Adrenal gland (tissue), 12 donors: ENCODE measurements around the gene KRT76. TPM values are rescaled to one million over a fixed set of nuclear protein-coding genes. Genes with fewer than 3 reads are reported as not detected.

Experiments used
- DNase-seq, 7 donors: peaks; one replicate each; pipeline ENCODE4 v3.0.0-alpha.2; 2019 to 2020
- H3K27ac ChIP-seq, 5 donors: fragments of 200-600 bp; sonication (generic) in 4 of 5; 1 replicate in 3 of 5; 2 replicates in 2 of 5; pipeline versions ENCODE4 v1.5.1 to v1.8.0; 2016 to 2020; ENCODE audit warnings: mild to moderate bottlenecking in 1 of 5
- H3K27me3 ChIP-seq: fragments of 200-600 bp; 2 replicates; pipeline ENCODE4 v1.8.0; 2021
- H3K36me3 ChIP-seq, 2 donors: fragments of 200-600 bp; replicated peaks in 1 of 2; 1 replicate in 1 of 2; 2 replicates in 1 of 2; pipeline versions ENCODE4 v1.5.1 to v1.8.0; 2018 to 2022
- H3K4me1 ChIP-seq, 2 donors: fragments of 200-600 bp; replicated peaks in 1 of 2; 1 replicate in 1 of 2; 2 replicates in 1 of 2; pipeline versions ENCODE4 v1.5.1 to v1.8.0; 2018 to 2021
- H3K4me3 ChIP-seq, 4 donors: fragments of 200-600 bp; sonication (generic) in 3 of 4; one replicate each; pipeline ENCODE4 v1.5.1; 2016 to 2018
- H3K9me3 ChIP-seq, 3 donors: fragments of 200-600 bp; sonication (generic) in 1 of 3; replicated peaks in 1 of 3; 1 replicate in 2 of 3; 2 replicates in 1 of 3; pipeline versions ENCODE4 v1.5.1 to v1.8.0; 2016 to 2021
- CTCF ChIP-seq, 6 experiments: fragments of 450-650 bp in 4 of 6; fragments of 200-600 bp in 2 of 6; sonication (generic) in 1 of 6; IDR thresholded peaks; 1 replicate in 5 of 6; 2 replicates in 1 of 6; pipeline versions ENCODE4 v1.5.1 to v1.8.0; 2016 to 2021; ENCODE audit warnings: antibody characterized with exemption in 6 of 6, mild to moderate bottlenecking in 2 of 6, moderate library complexity in 1 of 6
- POLR2A ChIP-seq, 2 donors: fragments of 450-650 bp; IDR thresholded peaks; one replicate each; pipeline ENCODE4 v1.6.1; 2017; ENCODE audit warnings: antibody characterized with exemption in 2 of 2, mild to moderate bottlenecking in 2 of 2, moderate library complexity in 1 of 2
- WGBS, 4 donors: extraction: QIAGEN DNeasy Blood & Tissue Kit in 2 of 4; methylation state at CpG; one replicate each; pipeline versions ENCODE4 v1.1.5 to v1.1.7; 2013 to 2017; 5-methylcytosine and 5-hydroxymethylcytosine counted together
- intact Hi-C, 2 donors: fragments of 100-400 bp; cut with DNase I; formaldehyde crosslinking; loops; one replicate each; pipeline versions ENCODE4 v1.14.1 to v1.15.0; 2022 to 2023
- polyA plus RNA-seq, 3 donors: library from polyadenylated mRNA; stranded (reverse); fragments of 200-250 nt in 2 of 3; fragments of 350-450 nt in 1 of 3; fragmentation: Illumina TruSeq in 1 of 3; extraction: RNeasy Lipid Tissue Mini Kit (QIAGEN cat#74804) in 1 of 3; gene quantifications; one replicate each; pipeline ENCODE4 v1.2.3, GENCODE V29; 2013 to 2014
- total RNA-seq, 9 donors: library from RNA; depleted of rRNA in 4 of 9; stranded (reverse); fragments of >200 nt in 4 of 9; fragments of 120-200 nt in 1 of 9; fragmentation: NEBNext Ultra II Directional in 1 of 9; extraction: Animal tissue kit (Norgen Biotek cat#: 25700) in 1 of 9; gene quantifications; one replicate each; pipeline versions ENCODE4 v1.1.0 to v1.2.4, GENCODE V29; 2013 to 2023
- donor health status: healthy with polysubstance abuse.
- donor health status: Bipolar disorder and iron deficiency.
- donor health status: DM: yes; HTN: yes; CAD: no.
- donor health status: DM: no; HTN: no; CAD: no.
- donor health status: DM: no; HTN: no; CAD: no.
- donor health status: DM: yes; HTN: yes; CAD: no.

KRT76 gene
- total and polyA plus RNA-seq, 12 donors, result not detected

- H3K4me1 ChIP-seq, result no peaks in the 10 kb centered on the region
- no peak overlapping the region for H3K27ac ChIP-seq
- no peak for TF ChIP-seq CTCF (IDR thresholded peaks at IDR 0.05)
- TF ChIP-seq POLR2A (IDR thresholded peaks at IDR 0.05), result no peak
- intact Hi-C loops, result no loop called here
- H3K27me3 ChIP-seq, result peaks cover 17% of the 10 kb centered on the region
- H3K4me3 ChIP-seq, result no peak overlapping the region
- 52 to 65% (median 59%) methylated on average over 11 to 19 of the region's 19 CpGs for WGBS, 4 donors
- H3K9me3 ChIP-seq, result no peaks in the 10 kb centered on the region
- H3K36me3 ChIP-seq, result no peaks in the 10 kb centered on the region
- no peak for DNase-seq
Measured at GRCh38 chr12:52790427-52791270, 13.5 kb upstream of the KRT76 start.

- no peak overlapping the region for H3K27ac ChIP-seq
- intact Hi-C loops, result no loop called here
- peak in 1 of 7 donors; percentile 6 for DNase-seq
- TF ChIP-seq CTCF (IDR thresholded peaks at IDR 0.05), result no peak
- no peak for TF ChIP-seq POLR2A (IDR thresholded peaks at IDR 0.05)
- WGBS, 4 donors, result 22 to 42% (median 24%) methylated on average over 16 to 50 of the region's 50 CpGs
- H3K36me3 ChIP-seq, result no peaks in the 10 kb centered on the region
- no peaks in the 10 kb centered on the region for H3K9me3 ChIP-seq
- H3K27me3 ChIP-seq, result peaks cover 17% of the 10 kb centered on the region
- H3K4me3 ChIP-seq, result no peak overlapping the region
- no peaks in the 10 kb centered on the region for H3K4me1 ChIP-seq
Measured at GRCh38 chr12:52789637-52790426, 12.7 kb upstream of the KRT76 start.

- 83 to 92% (median 89%) methylated on average over 6 to 11 of the region's 11 CpGs for WGBS, 4 donors
- H3K27me3 ChIP-seq, result peaks cover 17% of the 10 kb centered on the region
Measured at GRCh38 chr12:52788876-52789636, 11.9 kb upstream of the KRT76 start.

More at GRCh38 chr12:52788876-52789636, 11.9 kb upstream of the KRT76 start:
- no peaks in the 10 kb centered on the region for H3K9me3 ChIP-seq
- no peaks in the 10 kb centered on the region for H3K36me3 ChIP-seq
- no peaks in the 10 kb centered on the region for H3K4me1 ChIP-seq
- intact Hi-C loops, result no loop called here
- DNase-seq, result no peak
- no peak overlapping the region for H3K27ac ChIP-seq
- TF ChIP-seq POLR2A (IDR thresholded peaks at IDR 0.05) (no peak), CTCF (IDR thresholded peaks at IDR 0.05) (no peak)
- H3K4me3 ChIP-seq, result no peak overlapping the region
